Right lobe of liver (tissue), 6 donors: ENCODE data around the gene MACROD2. TPM values are rescaled to one million over a fixed set of nuclear protein-coding genes. Genes with fewer than 3 reads are reported as not detected.

Experiments
- ATAC-seq, 4 donors: fragments of 200-7000 bp; cut with Tn5 transposase; one replicate each; pipeline ENCODE4 v1.9.1; 2020; ENCODE audit warnings: mild to moderate bottlenecking in 4 of 4, moderate library complexity in 4 of 4
- DNase-seq, 3 donors: peaks; one replicate each; pipeline ENCODE4 v3.0.0-alpha.2; 2020
- H3K27ac ChIP-seq, 3 donors: fragments of 200-600 bp; one replicate each; pipeline ENCODE4 v1.8.0; 2022
- H3K27me3 ChIP-seq, 2 donors: fragments of 200-600 bp; one replicate each; pipeline ENCODE4 v1.8.0; 2022
- H3K36me3 ChIP-seq, 4 donors: fragments of 200-600 bp; sonication (generic) in 1 of 4; one replicate each; pipeline versions ENCODE4 v1.5.1 to v1.8.0; 2017 to 2022; ENCODE audit warnings: control low read depth in 1 of 4
- H3K4me1 ChIP-seq, 4 donors: fragments of 200-600 bp; sonication (generic) in 1 of 4; one replicate each; pipeline versions ENCODE4 v1.5.1 to v1.8.0; 2017 to 2022; ENCODE audit warnings: control low read depth in 1 of 4
- H3K4me3 ChIP-seq, 3 donors: fragments of 200-600 bp; one replicate each; pipeline ENCODE4 v1.8.0; 2022
- H3K9me3 ChIP-seq, 4 donors: fragments of 200-600 bp; sonication (generic) in 1 of 4; one replicate each; pipeline versions ENCODE4 v1.5.1 to v1.8.0; 2017 to 2022; ENCODE audit warnings: control low read depth in 1 of 4
- POLR2A ChIP-seq: fragments of 450-650 bp; IDR thresholded peaks from one replicate; pipeline ENCODE4 v1.6.1; 2017; ENCODE audit warnings: antibody characterized with exemption, mild to moderate bottlenecking
- WGBS: methylation state at CpG from one replicate; pipeline ENCODE4 v1.1.6; 2018; ENCODE audit warnings: low coverage, low lambda C conversion rate; ENCODE audit not compliant: insufficient coverage; ENCODE audit errors: missing lambda C conversion rate; 5-methylcytosine and 5-hydroxymethylcytosine counted together
- intact Hi-C, 2 donors: fragments of 100-400 bp; cut with DNase I; formaldehyde crosslinking; loops; one replicate each; pipeline versions ENCODE4 v1.11.2 to v1.14.1; 2022
- total RNA-seq, 6 experiments: library from RNA; depleted of rRNA in 2 of 6; stranded (reverse); fragments of >200 nt in 2 of 6; fragmentation: NEBNext Ultra II Directional in 3 of 6; extraction: Animal tissue kit (Norgen Biotek cat#: 25700) in 3 of 6; gene quantifications; one replicate each; pipeline versions ENCODE4 v1.1.0 to v1.2.4, GENCODE V29; 2016 to 2023
- TF ChIP-seq, protein P1 (sequence below), 4 donors: fragments of 200-600 bp in 3 of 4; fragments of 450-650 bp in 1 of 4; IDR thresholded peaks; one replicate each; pipeline versions ENCODE4 v1.5.1 to v1.8.0; 2016 to 2022; ENCODE audit warnings: antibody characterized with exemption in 4 of 4, mild to moderate bottlenecking in 2 of 4
- donor health status: DM: no; HTN: yes; CAD: no.
- donor health status: DM: no; HTN: no; CAD: no.
- donor health status: DM: no; HTN: no; CAD: no.
- donor health status: DM: no; HTN: yes; CAD: no.
- donor health status: DM: no; HTN: yes; CAD: no.

The MACROD2 gene
- total RNA-seq, 6 experiments from 2014 or later, result 1.2 to 5.5 (median 3.3) TPM

- ATAC-seq, result no peak
- Histone ChIP-seq H3K27ac (no peak overlapping the region), H3K9me3 (no peaks in the 10 kb centered on the region)
Measured at GRCh38 chr20:16036331-16036730, 2041.0 kb downstream of the MACROD2 start.

DNA sequence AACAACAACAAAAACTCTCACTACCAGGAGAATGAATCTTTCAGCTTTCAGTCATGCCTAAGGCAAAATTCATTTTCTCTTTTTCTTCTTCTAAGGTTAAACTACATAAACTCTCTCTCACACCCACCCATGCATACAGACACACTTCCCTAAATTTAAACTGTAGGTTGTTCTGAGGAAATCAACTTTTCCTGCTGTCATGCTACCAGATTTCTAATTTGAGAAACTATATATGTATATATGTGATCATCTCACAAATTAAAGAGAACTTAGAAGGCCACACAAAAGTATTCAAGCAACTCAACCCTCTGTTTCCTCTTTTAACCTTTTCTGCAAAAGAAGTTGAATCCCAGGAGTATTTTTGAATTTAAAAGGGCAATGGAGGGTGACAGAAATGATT lies 2045.4 kb downstream of the MACROD2 start:
- Histone ChIP-seq H3K27me3 (no peaks in the 10 kb centered on the region), H3K9me3 (no peaks in the 10 kb centered on the region), H3K4me1 (no peaks in the 10 kb centered on the region), H3K27ac (no peak overlapping the region), H3K36me3 (no peaks in the 10 kb centered on the region), H3K4me3 (no peak overlapping the region)
- no peak for ATAC-seq
- DNase-seq, result no peak
- intact Hi-C loops, result no loop called here
- TF ChIP-seq POLR2A, result no peak
- TF ChIP-seq, protein P1, sequence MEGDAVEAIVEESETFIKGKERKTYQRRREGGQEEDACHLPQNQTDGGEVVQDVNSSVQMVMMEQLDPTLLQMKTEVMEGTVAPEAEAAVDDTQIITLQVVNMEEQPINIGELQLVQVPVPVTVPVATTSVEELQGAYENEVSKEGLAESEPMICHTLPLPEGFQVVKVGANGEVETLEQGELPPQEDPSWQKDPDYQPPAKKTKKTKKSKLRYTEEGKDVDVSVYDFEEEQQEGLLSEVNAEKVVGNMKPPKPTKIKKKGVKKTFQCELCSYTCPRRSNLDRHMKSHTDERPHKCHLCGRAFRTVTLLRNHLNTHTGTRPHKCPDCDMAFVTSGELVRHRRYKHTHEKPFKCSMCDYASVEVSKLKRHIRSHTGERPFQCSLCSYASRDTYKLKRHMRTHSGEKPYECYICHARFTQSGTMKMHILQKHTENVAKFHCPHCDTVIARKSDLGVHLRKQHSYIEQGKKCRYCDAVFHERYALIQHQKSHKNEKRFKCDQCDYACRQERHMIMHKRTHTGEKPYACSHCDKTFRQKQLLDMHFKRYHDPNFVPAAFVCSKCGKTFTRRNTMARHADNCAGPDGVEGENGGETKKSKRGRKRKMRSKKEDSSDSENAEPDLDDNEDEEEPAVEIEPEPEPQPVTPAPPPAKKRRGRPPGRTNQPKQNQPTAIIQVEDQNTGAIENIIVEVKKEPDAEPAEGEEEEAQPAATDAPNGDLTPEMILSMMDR (IDR thresholded peaks at IDR 0.05), result no peak

More at GRCh38 chr20:16036331-16036730, 2041.0 kb downstream of the MACROD2 start:
- Histone ChIP-seq H3K4me3 (no peak overlapping the region), H3K36me3 (no peaks in the 10 kb centered on the region), H3K4me1 (no peaks in the 10 kb centered on the region), H3K27me3 (no peaks in the 10 kb centered on the region)
- intact Hi-C loops, result no loop called here
- TF ChIP-seq, protein P1 (IDR thresholded peaks at IDR 0.05), result no peak
- TF ChIP-seq POLR2A, result no peak
- DNase-seq, result no peak
- 86% methylated on average over 1 of the region's 1 CpG for WGBS

- Histone ChIP-seq H3K27me3 (no peaks in the 10 kb centered on the region), H3K4me1 (no peaks in the 10 kb centered on the region), H3K27ac (no peak overlapping the region), H3K4me3 (no peak overlapping the region), H3K9me3 (no peaks in the 10 kb centered on the region), H3K36me3 (no peaks in the 10 kb centered on the region)
- TF ChIP-seq, protein P1 (IDR thresholded peaks at IDR 0.05), result no peak
- TF ChIP-seq POLR2A, result no peak
- 83% methylated on average over 1 of the region's 1 CpG for WGBS
- no peak for DNase-seq
- no peak for ATAC-seq
- intact Hi-C loops, result no loop called here
Measured at GRCh38 chr20:16042731-16043130, 2047.4 kb downstream of the MACROD2 start.

DNA sequence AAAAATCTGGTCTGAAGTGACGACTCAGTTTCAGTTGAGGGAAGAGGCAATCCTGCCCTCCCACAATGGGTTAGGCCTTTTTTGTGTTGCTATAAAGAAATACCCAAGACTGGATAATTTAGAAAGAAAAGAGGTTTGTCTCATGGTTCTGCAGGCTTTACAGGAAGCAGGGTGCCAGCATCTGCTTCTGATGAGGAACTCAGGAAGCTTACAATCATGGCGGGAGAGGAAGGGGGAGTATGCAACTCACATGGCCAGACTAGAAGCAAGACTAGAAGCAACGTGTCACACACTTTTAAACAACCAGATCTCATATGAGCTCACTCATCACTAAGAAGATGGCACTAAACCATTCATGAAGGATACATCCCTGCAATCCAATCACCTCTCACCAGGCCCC lies 2048.6 kb downstream of the MACROD2 start:
- intact Hi-C loops, result no loop called here
- no peak for DNase-seq
- Histone ChIP-seq H3K27me3 (no peaks in the 10 kb centered on the region), H3K27ac (no peak overlapping the region), H3K4me3 (no peak overlapping the region), H3K36me3 (no peaks in the 10 kb centered on the region), H3K9me3 (no peaks in the 10 kb centered on the region), H3K4me1 (no peaks in the 10 kb centered on the region)
- WGBS, result 43% methylated on average over 3 of the region's 3 CpGs
- TF ChIP-seq POLR2A, result no peak
- TF ChIP-seq, protein P1 (IDR thresholded peaks at IDR 0.05), result no peak
- no peak for ATAC-seq

GRCh38 chr20:16048876-16049275 lies 2053.6 kb downstream of the MACROD2 start:
- intact Hi-C loops, result no loop called here
- DNase-seq (no peak), ATAC-seq (no peak)
- TF ChIP-seq, protein P1 (IDR thresholded peaks at IDR 0.05), result no peak
- TF ChIP-seq POLR2A, result no peak
- no peaks in the 10 kb centered on the region for H3K36me3 ChIP-seq
- H3K4me1 ChIP-seq, result no peaks in the 10 kb centered on the region
- no peak overlapping the region for H3K27ac ChIP-seq
- no peak overlapping the region for H3K4me3 ChIP-seq
- H3K27me3 ChIP-seq, result no peaks in the 10 kb centered on the region
- no peaks in the 10 kb centered on the region for H3K9me3 ChIP-seq
- 69% methylated on average over 1 of the region's 1 CpG for WGBS
